GM12878 (cell line): Measurements from ENCODE around the gene PDK1. TPM values are rescaled to one million over a fixed set of nuclear protein-coding genes. Genes with fewer than 3 reads are reported as not detected.
A peak's percentile ranks its signal among the peaks of the same experiment; 100 is the strongest.

Source experiments
- CBFB ChIP-seq: IDR thresholded peaks from 2 replicates; pipeline ENCODE4 v1.6.1; 2016; ENCODE audit warnings: antibody characterized with exemption, low read depth
- JUNB ChIP-seq: IDR thresholded peaks from 2 replicates; pipeline ENCODE4 v1.6.1; 2016; ENCODE audit warnings: antibody characterized with exemption, mild to moderate bottlenecking
- KAT2A ChIP-seq: conservative IDR thresholded peaks from 2 replicates; pipeline ENCODE4 v1.6.1; 2011; ENCODE audit warnings: low read depth, low read length; ENCODE audit not compliant: control insufficient read depth
- NFXL1 ChIP-seq: fragments of 450-650 bp; IDR thresholded peaks from 2 replicates; pipeline ENCODE4 v1.6.1; 2017; ENCODE audit warnings: antibody characterized with exemption, mild to moderate bottlenecking, borderline replicate concordance
- POLR2A ChIP-seq: IDR thresholded peaks from 2 replicates; pipeline ENCODE4 v1.6.1; 2011; ENCODE audit warnings: low read depth, mild to moderate bottlenecking, low read length
- RAD21 ChIP-seq: IDR thresholded peaks from 2 replicates; pipeline ENCODE4 v1.6.1; 2011; ENCODE audit warnings: mild to moderate bottlenecking, low read depth, low read length, moderate library complexity; ENCODE audit not compliant: insufficient read depth
- RUNX3 ChIP-seq: IDR thresholded peaks from 2 replicates; pipeline ENCODE4 v1.6.1; 2012; ENCODE audit warnings: low read length, inconsistent platforms
- polyA plus RNA-seq, 11 experiments: library from polyadenylated mRNA; depleted of rRNA in 4 of 11; unstranded in 6 of 11; stranded (reverse) in 5 of 11; fragments of >200 nt; fragmentation: Nextera tagmentation in 4 of 11; fragmentation: Illumina TruSeq in 1 of 11; extraction: Ambion mirVana in 4 of 11; extraction: Trizol in 1 of 11; gene quantifications; 1 replicate in 1 of 11; 2 replicates in 10 of 11; pipeline versions ENCODE4 v1.2.1 to v1.2.3, GENCODE V29; 2011 to 2016; ENCODE audit warnings: inconsistent platforms in 2 of 11, missing spikeins in 2 of 11, low read depth in 1 of 11
- total RNA-seq, 4 experiments: library from RNA; depleted of rRNA in 3 of 4; stranded (reverse); fragments of >200 nt in 3 of 4; fragmentation: Illumina TruSeq in 1 of 4; extraction: Trizol in 1 of 4; gene quantifications; 2 replicates each; pipeline versions ENCODE4 v1.2.1 to v1.2.3, GENCODE V29; 2013 to 2021
- TF ChIP-seq, protein P1 (sequence below): fragments of 450-650 bp; formaldehyde crosslinking; IDR thresholded peaks from 2 replicates; pipeline ENCODE4 v1.5.0; 2022; ENCODE audit warnings: mild to moderate bottlenecking, missing genetic modification characterization
- TF ChIP-seq, protein P2 (sequence below): IDR thresholded peaks from 2 replicates; pipeline ENCODE4 v1.6.1; 2011; ENCODE audit warnings: low read depth, mild to moderate bottlenecking, low read length, moderate library complexity, borderline replicate concordance; ENCODE audit errors: extremely low read depth
- TF ChIP-seq, protein P3 (sequence below): IDR thresholded peaks from 2 replicates; pipeline ENCODE4 v1.6.1; 2012; ENCODE audit warnings: improper control_type of control experiment, low read depth, low read length; ENCODE audit not compliant: insufficient replicate concordance

Gene PDK1
- total and polyA plus RNA-seq, 10 of the 15 experiments (the other 5 are each of a cell fraction or from before 2014, with no cell fraction given): 5.3 to 128 (median 17.1) TPM

DNA sequence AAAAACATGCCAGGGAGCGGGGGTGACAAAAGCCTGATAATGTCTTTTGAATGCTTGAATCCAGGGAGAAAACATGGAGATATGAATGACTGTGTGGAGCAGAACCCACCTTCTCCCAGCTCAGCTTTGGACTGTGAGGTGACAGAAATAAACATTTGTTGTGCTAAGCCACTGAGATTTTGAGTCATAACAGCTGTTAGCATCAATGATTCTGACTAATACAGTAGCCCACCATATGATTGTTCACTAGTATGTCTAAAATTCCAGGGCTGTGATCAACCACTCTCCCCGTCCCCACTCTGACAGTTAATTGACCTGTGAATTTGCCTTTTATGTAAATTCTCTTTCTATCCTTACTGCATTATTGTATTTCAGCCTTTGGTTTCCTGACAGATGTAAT is 69.1 kb downstream of the PDK1 start (continued):
- TF ChIP-seq, protein P1, sequence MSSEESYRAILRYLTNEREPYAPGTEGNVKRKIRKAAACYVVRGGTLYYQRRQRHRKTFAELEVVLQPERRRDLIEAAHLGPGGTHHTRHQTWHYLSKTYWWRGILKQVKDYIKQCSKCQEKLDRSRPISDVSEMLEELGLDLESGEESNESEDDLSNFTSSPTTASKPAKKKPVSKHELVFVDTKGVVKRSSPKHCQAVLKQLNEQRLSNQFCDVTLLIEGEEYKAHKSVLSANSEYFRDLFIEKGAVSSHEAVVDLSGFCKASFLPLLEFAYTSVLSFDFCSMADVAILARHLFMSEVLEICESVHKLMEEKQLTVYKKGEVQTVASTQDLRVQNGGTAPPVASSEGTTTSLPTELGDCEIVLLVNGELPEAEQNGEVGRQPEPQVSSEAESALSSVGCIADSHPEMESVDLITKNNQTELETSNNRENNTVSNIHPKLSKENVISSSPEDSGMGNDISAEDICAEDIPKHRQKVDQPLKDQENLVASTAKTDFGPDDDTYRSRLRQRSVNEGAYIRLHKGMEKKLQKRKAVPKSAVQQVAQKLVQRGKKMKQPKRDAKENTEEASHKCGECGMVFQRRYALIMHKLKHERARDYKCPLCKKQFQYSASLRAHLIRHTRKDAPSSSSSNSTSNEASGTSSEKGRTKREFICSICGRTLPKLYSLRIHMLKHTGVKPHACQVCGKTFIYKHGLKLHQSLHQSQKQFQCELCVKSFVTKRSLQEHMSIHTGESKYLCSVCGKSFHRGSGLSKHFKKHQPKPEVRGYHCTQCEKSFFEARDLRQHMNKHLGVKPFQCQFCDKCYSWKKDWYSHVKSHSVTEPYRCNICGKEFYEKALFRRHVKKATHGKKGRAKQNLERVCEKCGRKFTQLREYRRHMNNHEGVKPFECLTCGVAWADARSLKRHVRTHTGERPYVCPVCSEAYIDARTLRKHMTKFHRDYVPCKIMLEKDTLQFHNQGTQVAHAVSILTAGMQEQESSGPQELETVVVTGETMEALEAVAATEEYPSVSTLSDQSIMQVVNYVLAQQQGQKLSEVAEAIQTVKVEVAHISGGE (CRISPR knock-in tag): no peak
- TF ChIP-seq RUNX3 (0 out of 2 replicates have a peak, but pooled peaks have one; percentile 35), KAT2A (no peak), NFXL1 (no peak), JUNB (peak; percentile 77; the same call in 1 of the 2 replicates), POLR2A (no peak), CBFB (no peak), RAD21 (no peak)
- TF ChIP-seq, protein P2, sequence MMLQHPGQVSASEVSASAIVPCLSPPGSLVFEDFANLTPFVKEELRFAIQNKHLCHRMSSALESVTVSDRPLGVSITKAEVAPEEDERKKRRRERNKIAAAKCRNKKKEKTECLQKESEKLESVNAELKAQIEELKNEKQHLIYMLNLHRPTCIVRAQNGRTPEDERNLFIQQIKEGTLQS: no peak
- TF ChIP-seq, protein P3, sequence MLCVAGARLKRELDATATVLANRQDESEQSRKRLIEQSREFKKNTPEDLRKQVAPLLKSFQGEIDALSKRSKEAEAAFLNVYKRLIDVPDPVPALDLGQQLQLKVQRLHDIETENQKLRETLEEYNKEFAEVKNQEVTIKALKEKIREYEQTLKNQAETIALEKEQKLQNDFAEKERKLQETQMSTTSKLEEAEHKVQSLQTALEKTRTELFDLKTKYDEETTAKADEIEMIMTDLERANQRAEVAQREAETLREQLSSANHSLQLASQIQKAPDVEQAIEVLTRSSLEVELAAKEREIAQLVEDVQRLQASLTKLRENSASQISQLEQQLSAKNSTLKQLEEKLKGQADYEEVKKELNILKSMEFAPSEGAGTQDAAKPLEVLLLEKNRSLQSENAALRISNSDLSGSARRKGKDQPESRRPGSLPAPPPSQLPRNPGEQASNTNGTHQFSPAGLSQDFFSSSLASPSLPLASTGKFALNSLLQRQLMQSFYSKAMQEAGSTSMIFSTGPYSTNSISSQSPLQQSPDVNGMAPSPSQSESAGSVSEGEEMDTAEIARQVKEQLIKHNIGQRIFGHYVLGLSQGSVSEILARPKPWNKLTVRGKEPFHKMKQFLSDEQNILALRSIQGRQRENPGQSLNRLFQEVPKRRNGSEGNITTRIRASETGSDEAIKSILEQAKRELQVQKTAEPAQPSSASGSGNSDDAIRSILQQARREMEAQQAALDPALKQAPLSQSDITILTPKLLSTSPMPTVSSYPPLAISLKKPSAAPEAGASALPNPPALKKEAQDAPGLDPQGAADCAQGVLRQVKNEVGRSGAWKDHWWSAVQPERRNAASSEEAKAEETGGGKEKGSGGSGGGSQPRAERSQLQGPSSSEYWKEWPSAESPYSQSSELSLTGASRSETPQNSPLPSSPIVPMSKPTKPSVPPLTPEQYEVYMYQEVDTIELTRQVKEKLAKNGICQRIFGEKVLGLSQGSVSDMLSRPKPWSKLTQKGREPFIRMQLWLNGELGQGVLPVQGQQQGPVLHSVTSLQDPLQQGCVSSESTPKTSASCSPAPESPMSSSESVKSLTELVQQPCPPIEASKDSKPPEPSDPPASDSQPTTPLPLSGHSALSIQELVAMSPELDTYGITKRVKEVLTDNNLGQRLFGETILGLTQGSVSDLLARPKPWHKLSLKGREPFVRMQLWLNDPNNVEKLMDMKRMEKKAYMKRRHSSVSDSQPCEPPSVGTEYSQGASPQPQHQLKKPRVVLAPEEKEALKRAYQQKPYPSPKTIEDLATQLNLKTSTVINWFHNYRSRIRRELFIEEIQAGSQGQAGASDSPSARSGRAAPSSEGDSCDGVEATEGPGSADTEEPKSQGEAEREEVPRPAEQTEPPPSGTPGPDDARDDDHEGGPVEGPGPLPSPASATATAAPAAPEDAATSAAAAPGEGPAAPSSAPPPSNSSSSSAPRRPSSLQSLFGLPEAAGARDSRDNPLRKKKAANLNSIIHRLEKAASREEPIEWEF: no peak
